HEK293 (cell line): ENCODE results near the gene ACACB.

Source experiments
- CTCF ChIA-PET: fragments of 350-600 bp; formaldehyde crosslinking; extraction: SDS; loops from one replicate; lab custom pipeline; 2021; ENCODE audit warnings: antibody characterized with exemption; lab: Yijun Ruan, JAX
- POLR2A ChIA-PET: fragments of 300-600 bp; formaldehyde crosslinking; extraction: SDS; loops from one replicate; lab custom pipeline; 2020; ENCODE audit warnings: antibody characterized with exemption, inconsistent platforms; lab: Yijun Ruan, JAX
- H3K27ac ChIP-seq: fragments of 200-500 bp; sonication (Bioruptor generic); 2 replicates; pipeline ENCODE4 v1.5.1; 2014; ENCODE audit warnings: low read depth, low read length, control low read depth, inconsistent platforms; ENCODE audit errors: extremely low read depth
- H3K36me3 ChIP-seq, 2 experiments: fragments of 200-500 bp in 1 of 2; sonication (Bioruptor generic) in 1 of 2; 1 replicate in 1 of 2; 2 replicates in 1 of 2; pipeline ENCODE4 v1.5.1; 2014 to 2017; ENCODE audit warnings: inconsistent platforms in 2 of 2, low read length in 2 of 2; ENCODE audit not compliant: control insufficient read depth in 2 of 2, insufficient read depth in 1 of 2
- H3K4me1 ChIP-seq: fragments of 200-500 bp; sonication (Bioruptor generic); 2 replicates; pipeline ENCODE4 v1.5.1; 2014; ENCODE audit warnings: mild to moderate bottlenecking, low read length, inconsistent platforms; ENCODE audit not compliant: control insufficient read depth, insufficient read depth
- H3K4me3 ChIP-seq: 2 replicates; pipeline ENCODE4 v1.5.1; 2011; ENCODE audit warnings: low read depth, mild to moderate bottlenecking, control low read depth, low read length, moderate library complexity
- H3K9me3 ChIP-seq: fragments of 200-500 bp; sonication (Bioruptor generic); 2 replicates; pipeline ENCODE4 v1.5.1; 2014; ENCODE audit warnings: low read depth, low read length, inconsistent platforms; ENCODE audit not compliant: control insufficient read depth, insufficient read depth
- BCL11A ChIP-seq: fragments of 450-650 bp; formaldehyde crosslinking; IDR thresholded peaks from 2 replicates; pipeline ENCODE4 v1.5.1; 2016; ENCODE audit warnings: low read depth, missing biosample characterization, missing genetic modification characterization
- EGR2 ChIP-seq: fragments of 450-650 bp; formaldehyde crosslinking; IDR thresholded peaks from 2 replicates; pipeline ENCODE4 v1.5.1; 2016; ENCODE audit warnings: low read depth, missing biosample characterization, missing genetic modification characterization
- GLI4 ChIP-seq: fragments of 450-650 bp; formaldehyde crosslinking; IDR thresholded peaks from 2 replicates; pipeline ENCODE4 v1.5.1; 2016; ENCODE audit warnings: missing biosample characterization, missing genetic modification characterization
- KLF17 ChIP-seq: fragments of 450-650 bp; formaldehyde crosslinking; IDR thresholded peaks from 2 replicates; pipeline ENCODE4 v1.5.1; 2016; ENCODE audit warnings: missing biosample characterization, missing genetic modification characterization
- OVOL3 ChIP-seq: fragments of 450-650 bp; formaldehyde crosslinking; IDR thresholded peaks from 2 replicates; pipeline ENCODE4 v1.5.1; 2016; ENCODE audit warnings: missing biosample characterization, missing genetic modification characterization
- REST ChIP-seq: fragments of 450-650 bp; formaldehyde crosslinking; IDR thresholded peaks from 2 replicates; pipeline ENCODE4 v1.5.1; 2016; ENCODE audit warnings: missing biosample characterization, missing genetic modification characterization
- SCRT1 ChIP-seq: fragments of 450-650 bp; formaldehyde crosslinking; IDR thresholded peaks from 2 replicates; pipeline ENCODE4 v1.5.1; 2016; ENCODE audit warnings: missing biosample characterization, missing genetic modification characterization, borderline replicate concordance
- SETDB1 ChIP-seq: IDR thresholded peaks from one replicate; pipeline ENCODE4 v1.6.1; 2017; ENCODE audit warnings: mild to moderate bottlenecking, low read length, moderate library complexity, mixed read lengths; ENCODE audit not compliant: insufficient read length
- YY2 ChIP-seq: fragments of 450-650 bp; formaldehyde crosslinking; IDR thresholded peaks from 2 replicates; pipeline ENCODE4 v1.5.1; 2016; ENCODE audit warnings: missing biosample characterization, missing genetic modification characterization
- ZBTB10 ChIP-seq: fragments of 450-650 bp; formaldehyde crosslinking; IDR thresholded peaks from 2 replicates; pipeline ENCODE4 v1.5.1; 2016; ENCODE audit warnings: missing biosample characterization, missing genetic modification characterization
- ZBTB20 ChIP-seq: fragments of 450-650 bp; formaldehyde crosslinking; IDR thresholded peaks from 2 replicates; pipeline ENCODE4 v1.5.1; 2016; ENCODE audit warnings: missing biosample characterization, missing genetic modification characterization
- ZBTB6 ChIP-seq: fragments of 450-650 bp; formaldehyde crosslinking; IDR thresholded peaks from 2 replicates; pipeline ENCODE4 v1.5.1; 2017; ENCODE audit warnings: missing biosample characterization, missing genetic modification characterization
- ZNF114 ChIP-seq: fragments of 450-650 bp; formaldehyde crosslinking; IDR thresholded peaks from 2 replicates; pipeline ENCODE4 v1.5.0; 2017; ENCODE audit warnings: missing biosample characterization, missing genetic modification characterization
- ZNF140 ChIP-seq: fragments of 450-650 bp; formaldehyde crosslinking; IDR thresholded peaks from 2 replicates; pipeline ENCODE4 v1.5.1; 2016; ENCODE audit warnings: missing biosample characterization, missing genetic modification characterization
- ZNF169 ChIP-seq: fragments of 450-650 bp; formaldehyde crosslinking; IDR thresholded peaks from 2 replicates; pipeline ENCODE4 v1.5.1; 2016; ENCODE audit warnings: missing biosample characterization, missing genetic modification characterization
- ZNF239 ChIP-seq: fragments of 450-650 bp; formaldehyde crosslinking; IDR thresholded peaks from 2 replicates; pipeline ENCODE4 v1.5.1; 2016; ENCODE audit warnings: missing biosample characterization, missing genetic modification characterization
- ZNF266 ChIP-seq: fragments of 450-650 bp; formaldehyde crosslinking; IDR thresholded peaks from 2 replicates; pipeline ENCODE4 v1.5.1; 2016; ENCODE audit warnings: missing biosample characterization, missing genetic modification characterization, low read depth
- ZNF350 ChIP-seq: fragments of 450-650 bp; formaldehyde crosslinking; IDR thresholded peaks from 2 replicates; pipeline ENCODE4 v1.5.0; 2017; ENCODE audit warnings: missing biosample characterization, mild to moderate bottlenecking, missing genetic modification characterization
- ZNF623 ChIP-seq: fragments of 450-650 bp; formaldehyde crosslinking; IDR thresholded peaks from 2 replicates; pipeline ENCODE4 v1.5.1; 2016; ENCODE audit warnings: missing biosample characterization, missing genetic modification characterization
- ZNF626 ChIP-seq: fragments of 450-650 bp; sonication (Bioruptor Pico); formaldehyde crosslinking; IDR thresholded peaks from 2 replicates; pipeline ENCODE4 v1.5.1; 2018; ENCODE audit warnings: missing biosample characterization, missing genetic modification characterization, inconsistent platforms
- ZNF692 ChIP-seq: fragments of 450-650 bp; formaldehyde crosslinking; IDR thresholded peaks from 2 replicates; pipeline ENCODE4 v1.5.1; 2016; ENCODE audit warnings: missing biosample characterization, missing genetic modification characterization
- ZNF704 ChIP-seq: fragments of 450-650 bp; formaldehyde crosslinking; IDR thresholded peaks from 2 replicates; pipeline ENCODE4 v1.5.1; 2016; ENCODE audit warnings: missing biosample characterization, missing genetic modification characterization

The ACACB gene

GRCh38 chr12:109169262-109169661, 52.9 kb downstream of the ACACB start (continued):
- TF ChIP-seq ZNF114 (tag by site-specific recombination), result no peak
- TF ChIP-seq EGR2, result no peak
- no peak for TF ChIP-seq ZNF169
- TF ChIP-seq OVOL3 (tag by site-specific recombination), result no peak
- TF ChIP-seq ZNF623, result no peak
- TF ChIP-seq ZNF704 (tag by site-specific recombination), result no peak
- TF ChIP-seq, all 188 proteins: peak for 0

GRCh38 chr12:109169686-109170085, 53.3 kb downstream of the ACACB start:
- Histone ChIP-seq H3K4me3 (no peak overlapping the region), H3K9me3 (no peaks in the 10 kb centered on the region), H3K27ac (no peak overlapping the region), H3K4me1 (no peaks in the 10 kb centered on the region; the same call in 1 of the 2 replicates), H3K36me3 (peaks cover 6 to 44% of the 10 kb centered on the region in 2 experiments)
- ChIA-PET POLR2A (no interaction called here), CTCF (interaction anchor here (0.5 kb wide), 1 partner anchor 41 kb away, joined by 3 read pairs; no protein-coding TSS in a partner anchor)
- TF ChIP-seq SETDB1, result no peak
- no peak for TF ChIP-seq ZNF626 (tag by site-specific recombination)
- TF ChIP-seq ZNF266, result no peak
- TF ChIP-seq ZNF350 (tag by site-specific recombination), result no peak
- TF ChIP-seq ZBTB10 (tag by site-specific recombination), result no peak
- no peak for TF ChIP-seq YY2 (tag by site-specific recombination)
- no peak for TF ChIP-seq KLF17 (tag by site-specific recombination)
- TF ChIP-seq ZNF239 (tag by site-specific recombination), result no peak
- no peak for TF ChIP-seq REST
- TF ChIP-seq ZNF692, result no peak
- TF ChIP-seq ZBTB6, result no peak
- no peak for TF ChIP-seq ZNF140 (tag by site-specific recombination)
- no peak for TF ChIP-seq BCL11A (tag by site-specific recombination)
- no peak for TF ChIP-seq ZBTB20 (tag by site-specific recombination)
- TF ChIP-seq SCRT1, result no peak
- TF ChIP-seq GLI4 (tag by site-specific recombination), result no peak
